HCT116 (cell line): ENCODE measurements around the gene KCNQ1OT1. TPM values are rescaled to one million over a fixed set of nuclear protein-coding genes. Genes with fewer than 3 reads are reported as not detected.

Experiments used
- ATAC-seq: fragments of 200-7000 bp; cut with Tn5 transposase; 2 replicates; pipeline ENCODE4 v1.9.1; 2020; ENCODE audit warnings: mild to moderate bottlenecking, moderate library complexity
- BruUV-seq: library from RNA; stranded (reverse); fragments of 400-500 nt; replicated peaks from 2 replicates; lab custom pipeline; 2021; lab: Mats Ljungman, UMichigan
- CTCF ChIA-PET: fragments of 300-600 bp; sonication (Branson Sonifier 250); formaldehyde crosslinking; loops from one replicate; lab custom pipeline; 2021; ENCODE audit warnings: antibody characterized with exemption; lab: Charles Lee
- POLR2A ChIA-PET: fragments of 300-600, 350-600 bp; sonication (Branson Sonifier 250); formaldehyde crosslinking; loops from one replicate; lab custom pipeline; 2021; ENCODE audit warnings: antibody characterized with exemption; lab: Charles Lee
- RAD21 ChIA-PET, 2 experiments: fragments of 300-600 bp; sonication (Branson Sonifier 250); formaldehyde crosslinking; loops; one replicate each; lab custom pipeline; 2023; ENCODE audit warnings: low total read pairs in 2 of 2; ENCODE audit not compliant: uncharacterized antibody in 2 of 2, unreplicated experiment in 2 of 2, low non-redundant PET in 1 of 2; lab: Charles Lee
- DNase-seq: peaks from one replicate; pipeline ENCODE4 v3.0.0-alpha.2; 2010; ENCODE audit warnings: low read depth, low spot score
- H2AFZ ChIP-seq: fragments of 200-600 bp; shearing (Covaris generic), sonication (generic); 2 replicates; pipeline ENCODE4 v1.6.1; 2017; ENCODE audit warnings: low read depth, mixed run types, mixed read lengths, antibody characterized with exemption, low read length; ENCODE audit not compliant: poor library complexity, severe bottlenecking
- H3K27ac ChIP-seq: 2 replicates; pipeline ENCODE4 v1.5.1; 2012; ENCODE audit warnings: low read depth, low read length
- H3K27me3 ChIP-seq: fragments of 200-600 bp; sonication (generic); 2 replicates; pipeline ENCODE4 v1.6.1; 2016; ENCODE audit warnings: mixed run types, low read length, mixed read lengths; ENCODE audit not compliant: insufficient read depth
- H3K36me3 ChIP-seq, 2 experiments: fragments of 200-500 bp in 1 of 2; fragments of 200-600 bp in 1 of 2; sonication (Bioruptor generic) in 1 of 2; sonication (generic) in 1 of 2; 2 replicates each; pipeline versions ENCODE4 v1.5.1 to v1.6.1; 2014 to 2016; ENCODE audit warnings: low read length in 2 of 2, inconsistent platforms in 1 of 2, mixed read lengths in 1 of 2, mixed run types in 1 of 2; ENCODE audit not compliant: insufficient read depth in 2 of 2, control insufficient read depth in 1 of 2
- H3K4me1 ChIP-seq, 2 experiments: fragments of 200-600 bp in 1 of 2; sonication (generic) in 1 of 2; 2 replicates each; pipeline versions ENCODE4 v1.5.1 to v1.6.1; 2012 to 2017; ENCODE audit warnings: low read length in 2 of 2, inconsistent platforms in 1 of 2, mild to moderate bottlenecking in 1 of 2, mixed read lengths in 1 of 2, mixed run types in 1 of 2, moderate library complexity in 1 of 2; ENCODE audit not compliant: insufficient read depth in 2 of 2, control insufficient read depth in 1 of 2
- H3K4me2 ChIP-seq: fragments of 200-600 bp; sonication (generic); 2 replicates; pipeline ENCODE4 v1.6.1; 2017; ENCODE audit warnings: mixed run types, low read length, mixed read lengths
- H3K4me3 ChIP-seq, 2 experiments: fragments of 200-600 bp in 1 of 2; sonication (generic) in 1 of 2; replicated peaks in 1 of 2; 2 replicates each; pipeline ENCODE4 v1.5.1; 2011 to 2016; ENCODE audit warnings: low read length in 2 of 2, control low read depth in 1 of 2, low read depth in 1 of 2, mild to moderate bottlenecking in 1 of 2, mixed read lengths in 1 of 2, mixed run types in 1 of 2
- H3K79me2 ChIP-seq: fragments of 200-600 bp; sonication (generic); 2 replicates; pipeline ENCODE4 v1.6.1; 2017; ENCODE audit warnings: mild to moderate bottlenecking, mixed run types, low read length, moderate library complexity, mixed read lengths; ENCODE audit not compliant: insufficient read depth
- H3K9ac ChIP-seq: fragments of 200-600 bp; sonication (generic); 2 replicates; pipeline ENCODE4 v1.6.1; 2016; ENCODE audit warnings: low read length, mixed read lengths
- H3K9me2 ChIP-seq: fragments of 200-600 bp; sonication (generic), shearing (Covaris generic); 2 replicates; pipeline ENCODE4 v1.6.1; 2017; ENCODE audit warnings: mixed run types, mild to moderate bottlenecking, moderate library complexity; ENCODE audit not compliant: insufficient read depth
- H3K9me3 ChIP-seq, 2 experiments: fragments of 200-500 bp in 1 of 2; fragments of 200-600 bp in 1 of 2; sonication (Bioruptor generic) in 1 of 2; sonication (generic) in 1 of 2; 2 replicates each; pipeline ENCODE4 v1.6.1; 2014 to 2017; ENCODE audit warnings: low read length in 2 of 2, mixed read lengths in 2 of 2, inconsistent platforms in 1 of 2, low read depth in 1 of 2, mild to moderate bottlenecking in 1 of 2, mixed run types in 1 of 2, moderate library complexity in 1 of 2; ENCODE audit not compliant: control insufficient read depth in 1 of 2, insufficient read depth in 1 of 2
- H4K20me1 ChIP-seq: fragments of 200-600 bp; sonication (generic), shearing (Covaris generic); 2 replicates; pipeline ENCODE4 v1.6.1; 2017; ENCODE audit warnings: mixed run types, mild to moderate bottlenecking, moderate library complexity; ENCODE audit not compliant: insufficient read depth
- EZH2phosphoT487 ChIP-seq: fragments of 200-600 bp; IDR thresholded peaks from 2 replicates; pipeline ENCODE4 v1.6.1; 2018; ENCODE audit warnings: antibody characterized with exemption, borderline replicate concordance
- FOSL1 ChIP-seq: IDR thresholded peaks from 2 replicates; pipeline ENCODE4 v1.6.1; 2012; ENCODE audit warnings: low read depth
- intact Hi-C: fragments of 100-400 bp; cut with micrococcal nuclease; formaldehyde crosslinking; loops from 2 replicates; pipeline ENCODE4 v1.10.0; 2022
- total RNA-seq: library from RNA; stranded (reverse); gene quantifications from one replicate; pipeline ENCODE4 v1.2.1, GENCODE V29; 2021; ENCODE audit not compliant: unreplicated experiment
- TF ChIP-seq, protein P1 (sequence below): IDR thresholded peaks from 2 replicates; pipeline ENCODE4 v1.6.1; 2012; ENCODE audit warnings: low read depth

KCNQ1OT1 gene
- total RNA-seq, 1 experiment from 2014 or later: 1.1 TPM

GRCh38 chr11:2738551-2739431 lies 39.0 kb upstream of the KCNQ1OT1 start:
- ATAC-seq: no peak
- no peaks in the 10 kb centered on the region for H3K79me2 ChIP-seq
- no TSS peak for BruUV-seq
- ChIA-PET CTCF (no interaction called here), RAD21 (no interaction called here), POLR2A (no interaction called here)
- H3K4me2 ChIP-seq: no peak overlapping the region
- no peaks in the 10 kb centered on the region for H3K27me3 ChIP-seq
- intact Hi-C loops: no loop called here
- H2AFZ ChIP-seq: no peak overlapping the region
- H3K9me2 ChIP-seq: no peaks in the 10 kb centered on the region
- no peak for DNase-seq
- no peaks in the 10 kb centered on the region for H3K9me3 ChIP-seq
- no peak overlapping the region for H3K27ac ChIP-seq
- no peak overlapping the region for H3K4me3 ChIP-seq
- peaks cover 5 to 16% of the 10 kb centered on the region in 2 experiments; a peak in 3 of 4 replicates for H3K4me1 ChIP-seq
- H3K36me3 ChIP-seq: no peaks in the 10 kb centered on the region
- no peaks in the 10 kb centered on the region for H4K20me1 ChIP-seq
- TF ChIP-seq FOSL1 (no peak), EZH2phosphoT487 (no peak)
- H3K9ac ChIP-seq: no peak overlapping the region

GRCh38 chr11:2737866-2738265 lies 38.1 kb upstream of the KCNQ1OT1 start:
- Histone ChIP-seq H3K36me3 (no peaks in the 10 kb centered on the region), H2AFZ (no peak overlapping the region), H3K9me2 (no peaks in the 10 kb centered on the region), H3K4me1 (peaks cover 5 to 16% of the 10 kb centered on the region in 2 experiments; a peak in 3 of 4 replicates), H3K9me3 (no peaks in the 10 kb centered on the region), H3K27me3 (no peaks in the 10 kb centered on the region), H3K4me2 (no peak overlapping the region), H3K4me3 (no peak overlapping the region), H3K27ac (no peak overlapping the region), H4K20me1 (no peaks in the 10 kb centered on the region), H3K79me2 (no peaks in the 10 kb centered on the region), H3K9ac (no peak overlapping the region)
- CTCF ChIA-PET: no interaction called here
- intact Hi-C loops: no loop called here
- no peak for ATAC-seq
- no peak for DNase-seq
- BruUV-seq: no TSS peak
- POLR2A ChIA-PET: no interaction called here
- RAD21 ChIA-PET: no interaction called here
- TF ChIP-seq, protein P1, sequence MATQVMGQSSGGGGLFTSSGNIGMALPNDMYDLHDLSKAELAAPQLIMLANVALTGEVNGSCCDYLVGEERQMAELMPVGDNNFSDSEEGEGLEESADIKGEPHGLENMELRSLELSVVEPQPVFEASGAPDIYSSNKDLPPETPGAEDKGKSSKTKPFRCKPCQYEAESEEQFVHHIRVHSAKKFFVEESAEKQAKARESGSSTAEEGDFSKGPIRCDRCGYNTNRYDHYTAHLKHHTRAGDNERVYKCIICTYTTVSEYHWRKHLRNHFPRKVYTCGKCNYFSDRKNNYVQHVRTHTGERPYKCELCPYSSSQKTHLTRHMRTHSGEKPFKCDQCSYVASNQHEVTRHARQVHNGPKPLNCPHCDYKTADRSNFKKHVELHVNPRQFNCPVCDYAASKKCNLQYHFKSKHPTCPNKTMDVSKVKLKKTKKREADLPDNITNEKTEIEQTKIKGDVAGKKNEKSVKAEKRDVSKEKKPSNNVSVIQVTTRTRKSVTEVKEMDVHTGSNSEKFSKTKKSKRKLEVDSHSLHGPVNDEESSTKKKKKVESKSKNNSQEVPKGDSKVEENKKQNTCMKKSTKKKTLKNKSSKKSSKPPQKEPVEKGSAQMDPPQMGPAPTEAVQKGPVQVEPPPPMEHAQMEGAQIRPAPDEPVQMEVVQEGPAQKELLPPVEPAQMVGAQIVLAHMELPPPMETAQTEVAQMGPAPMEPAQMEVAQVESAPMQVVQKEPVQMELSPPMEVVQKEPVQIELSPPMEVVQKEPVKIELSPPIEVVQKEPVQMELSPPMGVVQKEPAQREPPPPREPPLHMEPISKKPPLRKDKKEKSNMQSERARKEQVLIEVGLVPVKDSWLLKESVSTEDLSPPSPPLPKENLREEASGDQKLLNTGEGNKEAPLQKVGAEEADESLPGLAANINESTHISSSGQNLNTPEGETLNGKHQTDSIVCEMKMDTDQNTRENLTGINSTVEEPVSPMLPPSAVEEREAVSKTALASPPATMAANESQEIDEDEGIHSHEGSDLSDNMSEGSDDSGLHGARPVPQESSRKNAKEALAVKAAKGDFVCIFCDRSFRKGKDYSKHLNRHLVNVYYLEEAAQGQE: no peak
- no peak for TF ChIP-seq FOSL1
